Activated T-helper 1 cell treated with anti-CD3 and anti-CD28 coated beads, Interleukin-12 subunit alpha, Interleukin-12 subunit beta, Interleukin-2, Interleukin-4 antibody, amounts not matched to agents 30 ng/mL and 10 ng/mL and 1 ng/mL, durations not matched to agents 14 hours and 24 hours and 36 hours (primary cell): Measurements from ENCODE around the gene SALL1. TPM values are rescaled to one million over a fixed set of nuclear protein-coding genes. Genes with fewer than 3 reads are reported as not detected.

Experiments
- DNase-seq: peaks from one replicate; pipeline ENCODE4 v3.0.0; 2021; ENCODE audit warnings: low spot score
- H3K27ac Mint-ChIP-seq: one replicate; pipeline ENCODE4 v1.8.0; 2021; ENCODE audit warnings: mild to moderate bottlenecking, mixed read lengths
- H3K27me3 Mint-ChIP-seq: one replicate; pipeline ENCODE4 v1.8.0; 2022; ENCODE audit warnings: mild to moderate bottlenecking, moderate library complexity, mixed read lengths; ENCODE audit not compliant: insufficient read depth
- H3K36me3 Mint-ChIP-seq: one replicate; pipeline ENCODE4 v1.8.0; 2021; ENCODE audit warnings: low read depth, mixed read lengths
- H3K4me1 Mint-ChIP-seq: one replicate; pipeline ENCODE4 v1.8.0; 2021; ENCODE audit warnings: low read depth, mixed read lengths
- H3K4me3 Mint-ChIP-seq: one replicate; pipeline ENCODE4 v1.8.0; 2021; ENCODE audit warnings: mild to moderate bottlenecking, moderate library complexity, mixed read lengths
- H3K9me3 Mint-ChIP-seq: one replicate; pipeline ENCODE4 v1.8.0; 2021; ENCODE audit warnings: mixed read lengths
- intact Hi-C: fragments of 100-400 bp; cut with micrococcal nuclease; formaldehyde crosslinking; loops from one replicate; pipeline ENCODE4 v1.15.1; 2024
- total RNA-seq: library from RNA; stranded (reverse); gene quantifications from 2 replicates; pipeline ENCODE4 v1.2.3, GENCODE V29; 2022

Gene SALL1
- total RNA-seq, 1 donor from 2014 or later, result not detected

DNA sequence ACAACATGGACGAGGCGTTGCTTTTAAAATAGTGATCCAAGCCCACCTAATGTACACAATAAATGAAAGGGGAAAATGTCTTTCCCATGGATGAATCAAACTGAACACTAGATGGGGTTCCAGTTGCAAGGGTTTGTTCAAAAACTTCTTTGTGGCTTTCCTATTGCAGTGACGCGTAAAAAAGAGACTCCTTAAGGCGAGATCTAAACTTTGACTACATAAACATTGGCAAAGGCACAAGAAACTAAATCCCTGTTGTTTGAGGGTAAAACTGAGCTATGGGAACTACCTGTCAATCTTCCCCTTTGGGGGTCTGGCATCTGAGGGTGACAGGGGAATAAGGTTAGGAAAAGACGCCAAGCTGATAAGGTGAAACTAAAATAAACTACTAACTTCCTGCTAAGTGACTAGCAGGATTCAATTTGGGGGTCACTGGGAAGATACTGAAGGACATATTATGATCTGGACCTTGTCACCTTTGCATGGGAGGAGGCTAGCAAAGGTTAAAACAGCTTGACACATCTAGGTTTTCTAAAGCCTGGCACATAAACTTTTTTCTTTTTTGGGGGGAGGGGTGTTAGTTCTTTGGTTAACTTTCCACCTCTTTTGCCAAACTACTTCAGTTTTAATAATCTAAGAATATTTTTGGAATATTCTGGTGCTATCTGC is 4.7 kb downstream of the SALL1 start:
- H3K27ac Mint-ChIP-seq, result no peak overlapping the region
- intact Hi-C loops, result no loop called here
- H3K27me3 Mint-ChIP-seq, result peaks cover 37% of the 10 kb centered on the region
- H3K9me3 Mint-ChIP-seq, result no peaks in the 10 kb centered on the region
- no peaks in the 10 kb centered on the region for H3K36me3 Mint-ChIP-seq
- no peak overlapping the region for H3K4me3 Mint-ChIP-seq
- no peak for DNase-seq
- H3K4me1 Mint-ChIP-seq, result no peaks in the 10 kb centered on the region

DNA sequence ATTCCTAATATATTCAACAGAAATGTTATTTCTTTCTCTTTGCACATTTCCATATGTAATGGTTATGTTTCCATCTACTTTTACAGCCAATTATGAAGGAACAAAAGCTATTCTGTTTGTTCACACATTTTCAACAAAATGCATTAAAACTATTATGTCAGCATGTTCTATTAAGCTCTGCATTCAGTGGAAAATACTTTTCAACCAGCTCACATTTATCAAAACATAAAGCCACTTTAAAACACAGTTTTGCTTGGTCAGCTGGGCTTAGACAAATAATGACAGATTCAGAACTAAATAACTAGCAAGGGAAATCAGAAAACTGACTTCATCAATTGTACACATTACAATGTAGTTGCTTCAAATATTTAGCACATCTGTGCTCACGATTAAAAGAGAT is 6.9 kb downstream of the SALL1 start:
- Mint-ChIP-seq H3K4me3 (no peak overlapping the region), H3K9me3 (no peaks in the 10 kb centered on the region), H3K36me3 (no peaks in the 10 kb centered on the region), H3K4me1 (no peaks in the 10 kb centered on the region), H3K27ac (no peak overlapping the region), H3K27me3 (peaks cover 28% of the 10 kb centered on the region)
- DNase-seq, result no peak
- intact Hi-C loops, result no loop called here

DNA sequence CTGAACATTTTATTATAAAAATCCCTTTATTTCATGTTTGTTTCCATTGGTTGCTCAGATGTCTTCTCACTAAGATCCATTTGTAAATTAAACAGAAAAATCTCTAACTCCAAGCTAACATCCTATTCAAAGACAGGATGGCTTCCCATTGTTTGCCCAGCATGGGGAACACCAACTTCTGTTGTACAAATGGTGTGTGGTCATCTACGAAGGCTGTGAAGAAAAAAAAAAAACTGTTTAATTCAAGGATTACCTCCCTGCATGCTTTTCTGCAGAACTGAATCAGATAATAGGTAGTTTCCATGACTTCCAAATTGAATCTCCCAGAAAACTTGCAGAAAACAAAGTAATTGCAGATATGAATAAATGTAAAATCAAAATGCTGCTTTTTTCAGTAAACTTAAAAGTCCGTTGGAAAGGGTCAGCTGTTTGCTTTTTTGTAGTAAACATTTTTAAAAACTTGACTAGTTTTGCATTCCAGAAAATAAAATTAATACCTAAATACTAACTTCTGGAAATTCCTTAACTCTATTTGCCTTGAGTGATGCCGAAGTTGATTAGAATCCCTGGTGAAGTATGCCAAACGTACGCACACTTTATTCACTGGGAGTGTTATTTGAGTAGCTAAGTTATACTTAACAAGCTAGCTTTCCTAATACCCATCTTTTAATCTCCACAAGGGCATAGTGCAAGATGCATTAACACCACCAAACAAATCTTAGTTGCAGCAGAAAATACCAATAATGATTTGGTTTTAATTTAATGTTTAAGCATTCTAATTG is 7.7 kb downstream of the SALL1 start:
- intact Hi-C loops, result no loop called here
- DNase-seq, result no peak
- Mint-ChIP-seq H3K27me3 (peaks cover 20% of the 10 kb centered on the region), H3K4me3 (no peak overlapping the region), H3K36me3 (no peaks in the 10 kb centered on the region), H3K4me1 (no peaks in the 10 kb centered on the region), H3K27ac (no peak overlapping the region), H3K9me3 (no peaks in the 10 kb centered on the region)

DNA sequence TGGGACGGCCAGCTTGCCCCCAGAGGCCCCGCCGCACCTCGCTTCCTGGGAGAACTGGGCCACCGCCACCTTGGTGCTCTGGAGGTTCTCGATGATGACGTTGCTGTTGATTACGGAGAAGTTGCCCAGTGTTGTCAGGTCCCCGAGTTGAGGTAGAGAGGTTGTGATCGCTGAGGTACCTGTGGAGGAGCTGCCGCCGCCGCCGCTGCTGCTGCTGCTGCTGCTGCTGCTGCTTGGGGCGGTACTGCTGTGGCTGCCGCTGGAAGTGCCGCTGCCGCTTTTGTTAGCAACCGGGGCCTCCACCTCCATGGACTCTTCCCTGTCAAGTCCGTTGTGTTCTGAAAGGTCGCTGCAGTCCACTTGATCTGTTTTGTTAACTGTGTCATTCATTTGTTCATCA is 9.5 kb downstream of the SALL1 start:
- Mint-ChIP-seq H3K27me3 (peaks cover 7% of the 10 kb centered on the region), H3K4me1 (no peaks in the 10 kb centered on the region), H3K36me3 (no peaks in the 10 kb centered on the region), H3K27ac (no peak overlapping the region), H3K9me3 (no peaks in the 10 kb centered on the region), H3K4me3 (no peak overlapping the region)
- no peak for DNase-seq
- intact Hi-C loops, result no loop called here

DNA sequence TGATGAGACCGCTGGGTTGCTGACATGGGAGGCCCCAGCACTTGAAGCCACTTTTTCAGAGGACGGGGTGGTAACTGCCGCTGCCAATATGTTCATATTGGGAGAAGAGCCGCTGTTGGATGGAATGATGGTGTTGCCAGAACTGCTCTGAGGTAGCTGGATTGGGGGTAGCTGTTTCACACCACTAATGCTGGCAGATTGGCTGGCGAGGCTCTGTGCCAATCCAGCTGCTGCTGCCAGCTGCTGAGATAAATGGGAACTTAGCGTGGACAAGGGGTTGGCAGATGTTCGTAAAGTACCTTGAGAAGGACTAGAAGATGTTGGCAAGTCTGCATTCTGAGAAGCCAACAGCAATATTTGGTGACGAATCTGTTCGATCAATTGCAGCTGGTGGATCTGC is 10.0 kb downstream of the SALL1 start:
- intact Hi-C loops, result no loop called here
- no peaks in the 10 kb centered on the region for H3K9me3 Mint-ChIP-seq
- no peaks in the 10 kb centered on the region for H3K36me3 Mint-ChIP-seq
- no peak for DNase-seq
- H3K27ac Mint-ChIP-seq, result no peak overlapping the region
- no peaks in the 10 kb centered on the region for H3K4me1 Mint-ChIP-seq
- H3K4me3 Mint-ChIP-seq, result no peak overlapping the region
- peaks cover 3% of the 10 kb centered on the region for H3K27me3 Mint-ChIP-seq

DNA sequence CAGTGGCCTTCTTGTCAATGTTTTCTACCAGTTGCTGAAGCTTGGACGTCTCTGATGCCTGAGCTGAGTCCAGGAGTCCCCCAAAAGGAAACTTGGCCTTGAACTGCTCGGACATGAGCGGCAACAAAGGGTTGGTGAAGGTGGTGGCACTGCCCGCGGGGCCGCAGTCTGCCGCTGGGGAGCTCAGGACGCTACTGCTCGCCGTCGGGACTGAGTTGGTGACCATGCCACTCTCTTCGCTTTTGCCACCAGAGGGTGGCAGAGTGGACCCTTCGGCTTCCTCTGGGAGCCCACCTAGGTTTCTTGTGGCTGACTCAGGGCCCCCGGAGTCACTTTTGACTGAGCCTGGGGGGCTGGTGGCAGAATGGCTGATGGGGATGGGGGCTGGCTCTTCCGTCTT is 11.0 kb downstream of the SALL1 start:
- DNase-seq, result no peak
- H3K27me3 Mint-ChIP-seq, result peaks cover 10% of the 10 kb centered on the region
- H3K4me1 Mint-ChIP-seq, result no peaks in the 10 kb centered on the region
- intact Hi-C loops, result no loop called here
- H3K4me3 Mint-ChIP-seq, result no peak overlapping the region
- H3K27ac Mint-ChIP-seq, result no peak overlapping the region
- H3K9me3 Mint-ChIP-seq, result no peaks in the 10 kb centered on the region
- no peaks in the 10 kb centered on the region for H3K36me3 Mint-ChIP-seq

DNA sequence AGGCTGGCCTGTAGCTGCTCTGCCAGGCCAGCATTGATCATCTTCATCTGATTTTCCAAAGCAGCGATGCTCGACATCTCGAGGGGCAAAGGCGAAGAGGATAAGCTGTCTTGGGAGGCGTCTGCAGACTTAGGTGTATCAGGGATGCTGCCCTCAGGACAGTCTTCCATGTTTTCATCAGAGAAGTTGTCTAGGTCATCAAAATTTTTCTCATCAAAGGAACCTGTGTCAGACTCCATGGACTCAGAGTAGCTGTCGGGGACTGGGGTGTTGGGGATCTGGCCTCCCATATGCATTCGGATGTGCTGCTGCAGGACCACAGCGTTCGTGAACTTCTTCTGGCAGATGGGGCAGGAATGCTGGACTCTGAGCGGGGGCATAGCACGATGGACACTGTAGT is 11.5 kb downstream of the SALL1 start:
- H3K4me1 Mint-ChIP-seq, result no peaks in the 10 kb centered on the region
- no peaks in the 10 kb centered on the region for H3K36me3 Mint-ChIP-seq
- DNase-seq, result no peak
- no peak overlapping the region for H3K4me3 Mint-ChIP-seq
- intact Hi-C loops, result no loop called here
- no peaks in the 10 kb centered on the region for H3K9me3 Mint-ChIP-seq
- peaks cover 11% of the 10 kb centered on the region for H3K27me3 Mint-ChIP-seq
- H3K27ac Mint-ChIP-seq, result no peak overlapping the region

DNA sequence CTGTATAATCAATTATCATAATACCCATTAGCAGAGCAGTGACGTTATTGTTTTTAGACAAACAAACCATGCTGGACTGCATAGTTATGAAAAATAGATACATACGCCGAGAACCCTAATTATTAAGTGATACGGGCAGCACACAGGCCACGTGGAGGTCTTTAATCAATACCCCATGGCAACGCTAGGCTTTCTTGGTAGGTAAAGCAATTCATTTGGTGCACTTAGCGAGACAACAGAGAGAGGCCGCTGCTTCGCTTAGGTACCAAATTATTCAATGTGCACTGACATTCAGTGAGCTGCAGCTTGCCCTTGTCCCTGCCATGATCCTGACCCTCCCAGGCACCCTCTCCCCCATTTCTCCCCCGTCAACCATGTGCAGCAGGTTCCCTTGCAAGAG is 12.9 kb downstream of the SALL1 start:
- no peaks in the 10 kb centered on the region for H3K36me3 Mint-ChIP-seq

DNA sequence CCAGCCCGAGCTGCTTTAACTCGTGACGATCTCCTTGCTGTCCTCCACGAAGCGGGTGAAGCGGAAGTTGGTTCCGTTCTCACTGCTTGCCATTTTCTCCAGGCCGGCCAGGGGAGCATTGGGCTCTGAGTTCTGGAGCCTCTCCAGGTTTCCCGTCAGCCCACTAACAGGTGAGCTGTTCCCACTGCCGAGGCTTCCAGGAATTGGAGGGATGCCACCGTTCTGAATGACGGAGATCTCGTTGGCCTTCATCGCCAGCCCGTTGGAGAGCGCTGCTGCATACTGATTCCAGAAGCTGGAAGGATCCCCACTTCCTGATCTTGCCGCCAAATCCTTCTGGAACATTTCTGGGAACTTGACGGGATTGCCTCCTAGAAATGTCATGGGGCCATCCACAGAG is 14.0 kb downstream of the SALL1 start:
- no peaks in the 10 kb centered on the region for H3K9me3 Mint-ChIP-seq

More for the DNA sequence above, 12.9 kb downstream of the SALL1 start:
- H3K27me3 Mint-ChIP-seq, result peaks cover 18% of the 10 kb centered on the region
- H3K9me3 Mint-ChIP-seq, result no peaks in the 10 kb centered on the region
- no peak overlapping the region for H3K27ac Mint-ChIP-seq
- H3K4me1 Mint-ChIP-seq, result no peaks in the 10 kb centered on the region
- DNase-seq, result no peak
- intact Hi-C loops, result no loop called here
- no peak overlapping the region for H3K4me3 Mint-ChIP-seq

DNA sequence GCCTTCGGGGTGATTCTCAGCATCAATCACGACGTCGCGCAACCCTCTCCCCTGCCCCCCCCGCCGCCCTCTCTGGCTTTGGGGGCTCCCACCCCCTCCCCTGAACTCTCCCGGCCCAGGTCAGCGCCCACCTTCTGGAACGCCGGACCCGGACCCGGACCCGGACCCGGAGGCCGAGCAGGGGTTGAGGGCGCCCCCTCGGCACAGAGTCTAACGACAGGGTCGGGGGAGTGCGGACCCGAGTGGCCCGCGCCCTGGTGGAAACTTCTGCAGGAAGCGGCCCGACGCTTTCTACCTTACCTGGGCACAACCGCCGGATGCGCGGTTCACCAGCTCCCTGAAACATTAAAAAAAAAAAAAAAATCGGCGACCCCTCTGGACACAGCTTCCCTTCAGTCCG is 16.2 kb downstream of the SALL1 start:
- Mint-ChIP-seq H3K4me1 (no peaks in the 10 kb centered on the region), H3K9me3 (no peaks in the 10 kb centered on the region), H3K4me3 (no peak overlapping the region), H3K36me3 (no peaks in the 10 kb centered on the region), H3K27me3 (peaks cover 17% of the 10 kb centered on the region), H3K27ac (no peak overlapping the region)
- intact Hi-C loops, result no loop called here
- no peak for DNase-seq

More for the DNA sequence above, 14.0 kb downstream of the SALL1 start:
- intact Hi-C loops, result no loop called here
- no peak for DNase-seq
- Mint-ChIP-seq H3K27me3 (peaks cover 17% of the 10 kb centered on the region), H3K36me3 (no peaks in the 10 kb centered on the region), H3K4me3 (no peak overlapping the region), H3K4me1 (no peaks in the 10 kb centered on the region), H3K27ac (no peak overlapping the region)

DNA sequence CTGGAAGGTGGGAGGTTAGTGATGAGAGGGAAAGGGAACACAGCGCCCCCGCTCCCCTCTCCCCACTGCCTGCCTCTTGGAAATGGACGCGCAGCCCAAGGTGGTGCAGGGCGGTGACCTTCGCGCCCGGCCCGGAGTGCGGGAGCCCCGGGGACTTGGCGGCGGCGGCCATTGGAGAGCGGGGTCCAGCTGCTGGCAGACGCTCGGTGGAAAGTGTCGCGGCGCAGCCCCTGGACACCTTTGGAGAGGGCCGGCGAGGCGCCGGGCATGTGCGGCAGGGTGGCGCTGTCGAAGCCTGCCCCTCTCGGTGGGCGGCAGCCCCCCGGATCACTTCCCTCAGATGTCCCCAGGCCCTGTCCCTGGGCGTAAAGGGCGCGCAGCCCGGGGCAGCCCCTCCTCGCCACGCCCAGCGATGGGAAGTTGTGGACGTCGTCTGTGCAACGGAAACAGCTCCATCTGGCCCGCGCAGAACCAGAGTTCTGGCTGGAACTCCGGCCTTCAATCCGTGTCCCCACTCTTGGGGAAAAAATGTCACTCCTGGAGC is 16.7 kb downstream of the SALL1 start:
- H3K9me3 Mint-ChIP-seq, result no peaks in the 10 kb centered on the region
- H3K27me3 Mint-ChIP-seq, result peaks cover 17% of the 10 kb centered on the region
- H3K4me3 Mint-ChIP-seq, result no peak overlapping the region
- H3K36me3 Mint-ChIP-seq, result no peaks in the 10 kb centered on the region
- no peak overlapping the region for H3K27ac Mint-ChIP-seq
- intact Hi-C loops, result no loop called here
- DNase-seq, result no peak
- H3K4me1 Mint-ChIP-seq, result no peaks in the 10 kb centered on the region

DNA sequence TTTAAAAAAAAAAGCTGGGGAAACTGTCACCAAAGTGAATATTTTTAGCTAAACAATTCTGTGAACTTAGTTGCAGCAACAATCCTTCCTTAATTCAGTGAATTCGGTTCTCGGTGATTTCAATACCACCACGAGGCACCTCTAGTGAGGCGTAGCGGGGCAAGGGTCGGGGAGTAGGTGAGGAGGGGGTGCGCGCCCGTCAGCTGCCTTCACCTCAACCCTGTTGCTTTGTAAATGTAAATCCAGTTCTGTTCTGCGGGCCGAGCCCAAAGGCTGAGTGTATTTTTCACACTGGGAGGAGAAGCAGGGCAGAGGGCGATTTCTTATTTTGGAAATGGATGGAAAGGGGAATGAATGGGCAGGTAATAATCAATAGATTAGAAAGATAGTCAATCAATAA is 17.4 kb downstream of the SALL1 start:
- H3K27ac Mint-ChIP-seq, result no peak overlapping the region
- no peaks in the 10 kb centered on the region for H3K9me3 Mint-ChIP-seq
- intact Hi-C loops, result no loop called here
- no peak for DNase-seq
- H3K4me1 Mint-ChIP-seq, result no peaks in the 10 kb centered on the region
- peaks cover 17% of the 10 kb centered on the region for H3K27me3 Mint-ChIP-seq
- no peak overlapping the region for H3K4me3 Mint-ChIP-seq
- H3K36me3 Mint-ChIP-seq, result no peaks in the 10 kb centered on the region

DNA sequence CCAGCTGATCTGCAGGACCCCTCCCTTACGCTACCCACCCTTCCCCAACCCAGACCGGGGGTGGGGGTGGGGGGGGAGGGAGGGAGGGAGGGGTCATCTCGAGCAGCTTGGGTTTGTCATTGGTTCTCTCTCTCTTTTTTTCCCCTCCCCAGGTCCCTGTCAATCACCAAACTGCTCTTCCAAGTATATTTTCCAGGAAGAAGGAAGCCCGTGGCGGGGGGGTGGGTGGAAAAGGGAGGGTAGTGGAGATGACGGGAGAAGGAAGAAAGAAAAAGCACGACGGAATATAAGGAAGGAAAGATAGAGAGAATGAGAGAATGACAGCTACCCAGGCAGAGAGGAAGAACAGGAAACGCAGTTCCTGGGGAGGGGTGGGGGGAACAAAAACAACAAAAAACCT is 17.9 kb downstream of the SALL1 start:
- no peaks in the 10 kb centered on the region for H3K4me1 Mint-ChIP-seq
- H3K4me3 Mint-ChIP-seq, result no peak overlapping the region
- intact Hi-C loops, result no loop called here
- no peaks in the 10 kb centered on the region for H3K9me3 Mint-ChIP-seq
- H3K36me3 Mint-ChIP-seq, result no peaks in the 10 kb centered on the region
- H3K27me3 Mint-ChIP-seq, result peaks cover 17% of the 10 kb centered on the region
- no peak for DNase-seq
- no peak overlapping the region for H3K27ac Mint-ChIP-seq
